ENCODE measurements around the gene TMEM213.

The TMEM213 gene

DNA sequence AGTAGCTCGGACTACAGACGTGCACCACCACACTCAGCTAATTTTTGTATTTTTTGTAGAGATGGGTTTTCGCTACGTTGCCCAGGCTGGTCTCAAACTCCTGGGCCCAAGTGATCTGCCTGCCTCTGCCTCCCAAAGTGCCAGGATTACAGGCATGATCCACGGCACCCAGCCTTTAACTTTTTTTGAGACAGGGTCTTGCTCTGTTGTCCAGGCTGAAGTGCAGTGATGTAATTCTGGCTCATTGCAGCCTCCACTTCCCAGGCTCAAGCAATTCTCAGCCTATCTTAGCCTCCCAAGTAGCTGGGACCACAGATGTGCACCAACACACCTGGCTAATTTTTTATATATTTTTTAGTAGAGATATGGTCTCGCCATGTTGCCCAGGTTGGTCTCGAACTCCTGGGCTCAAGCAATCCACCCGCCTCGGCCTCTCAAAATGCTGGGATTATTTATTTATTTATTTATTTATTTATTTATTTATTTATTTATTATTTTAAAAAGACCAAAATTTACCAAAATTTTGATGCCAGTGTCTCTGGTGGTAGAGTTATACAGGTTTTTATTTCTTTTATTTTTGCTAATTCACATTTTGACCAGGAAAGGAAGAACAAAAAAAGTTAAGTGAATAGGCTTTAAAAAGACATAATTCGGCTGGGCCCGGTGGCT lies 25.2 kb downstream of the TMEM213 start:
- DNase-seq (no peak), ATAC-seq (ENCODE audit: insufficient read depth, low read depth) (no peak)
- Histone ChIP-seq H4K20me1 (ENCODE audit: insufficient read depth, low read length) (no peaks in the 10 kb centered on the region), H2AFZ (ENCODE audit: low read depth, low read length) (no peak overlapping the region), H3K79me2 (ENCODE audit: insufficient read depth, low read length) (no peaks in the 10 kb centered on the region), H3K9me3 (ENCODE audit: insufficient read depth, low read length, severe bottlenecking) (no peaks in the 10 kb centered on the region), H3K4me1 (ENCODE audit: insufficient read depth, low read length) (no peaks in the 10 kb centered on the region), H3K27ac (ENCODE audit: low read length) (no peak overlapping the region), H3K36me3 (ENCODE audit: insufficient read depth, low read length) (no peaks in the 10 kb centered on the region), H3K27me3 (ENCODE audit: insufficient read depth, low read length, poor library complexity) (no peaks in the 10 kb centered on the region), H3K9ac (ENCODE audit: low read depth, low read length) (no peak overlapping the region), H3K4me2 (ENCODE audit: insufficient read depth, low read length) (no peak overlapping the region), H3K4me3 (ENCODE audit: low read depth in 1 of 2, low read length in 2 of 2) (no peak overlapping the region)
- TF ChIP-seq, protein P1, sequence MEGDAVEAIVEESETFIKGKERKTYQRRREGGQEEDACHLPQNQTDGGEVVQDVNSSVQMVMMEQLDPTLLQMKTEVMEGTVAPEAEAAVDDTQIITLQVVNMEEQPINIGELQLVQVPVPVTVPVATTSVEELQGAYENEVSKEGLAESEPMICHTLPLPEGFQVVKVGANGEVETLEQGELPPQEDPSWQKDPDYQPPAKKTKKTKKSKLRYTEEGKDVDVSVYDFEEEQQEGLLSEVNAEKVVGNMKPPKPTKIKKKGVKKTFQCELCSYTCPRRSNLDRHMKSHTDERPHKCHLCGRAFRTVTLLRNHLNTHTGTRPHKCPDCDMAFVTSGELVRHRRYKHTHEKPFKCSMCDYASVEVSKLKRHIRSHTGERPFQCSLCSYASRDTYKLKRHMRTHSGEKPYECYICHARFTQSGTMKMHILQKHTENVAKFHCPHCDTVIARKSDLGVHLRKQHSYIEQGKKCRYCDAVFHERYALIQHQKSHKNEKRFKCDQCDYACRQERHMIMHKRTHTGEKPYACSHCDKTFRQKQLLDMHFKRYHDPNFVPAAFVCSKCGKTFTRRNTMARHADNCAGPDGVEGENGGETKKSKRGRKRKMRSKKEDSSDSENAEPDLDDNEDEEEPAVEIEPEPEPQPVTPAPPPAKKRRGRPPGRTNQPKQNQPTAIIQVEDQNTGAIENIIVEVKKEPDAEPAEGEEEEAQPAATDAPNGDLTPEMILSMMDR (IDR thresholded peaks at IDR 0.05; ENCODE audit: borderline replicate concordance, extremely low read depth, low read length, poor library complexity, severe bottlenecking) = no peak
- no peak for TF ChIP-seq EZH2 (IDR thresholded peaks at IDR 0.05; ENCODE audit: borderline replicate concordance, low read depth, low read length, severe bottlenecking)

GRCh38 chr7:138825049-138825721 lies 27.4 kb downstream of the TMEM213 start:
- no peaks in the 10 kb centered on the region for H3K27me3 ChIP-seq (ENCODE audit: insufficient read depth, low read length, poor library complexity)
- H3K79me2 ChIP-seq (ENCODE audit: insufficient read depth, low read length) = no peaks in the 10 kb centered on the region
- no peak overlapping the region for H3K27ac ChIP-seq (ENCODE audit: low read length)
- H3K9ac ChIP-seq (ENCODE audit: low read depth, low read length) = no peak overlapping the region
- no peaks in the 10 kb centered on the region for H3K9me3 ChIP-seq (ENCODE audit: insufficient read depth, low read length, severe bottlenecking)
- H2AFZ ChIP-seq (ENCODE audit: low read depth, low read length) = no peak overlapping the region
- no peak overlapping the region for H3K4me3 ChIP-seq (ENCODE audit: low read depth in 1 of 2, low read length in 2 of 2)
- no peaks in the 10 kb centered on the region for H4K20me1 ChIP-seq (ENCODE audit: insufficient read depth, low read length)
- H3K4me2 ChIP-seq (ENCODE audit: insufficient read depth, low read length) = no peak overlapping the region
- ATAC-seq (ENCODE audit: insufficient read depth, low read depth) = no peak
- no peaks in the 10 kb centered on the region for H3K36me3 ChIP-seq (ENCODE audit: insufficient read depth, low read length)
- H3K4me1 ChIP-seq (ENCODE audit: insufficient read depth, low read length) = no peaks in the 10 kb centered on the region
- TF ChIP-seq, protein P1 (IDR thresholded peaks at IDR 0.05; ENCODE audit: borderline replicate concordance, extremely low read depth, low read length, poor library complexity, severe bottlenecking) = no peak
- no peak for TF ChIP-seq EZH2 (IDR thresholded peaks at IDR 0.05; ENCODE audit: borderline replicate concordance, low read depth, low read length, severe bottlenecking)
- DNase-seq = no peak

- H3K27me3 ChIP-seq (ENCODE audit: insufficient read depth, low read length, poor library complexity) = no peaks in the 10 kb centered on the region
- H3K27ac ChIP-seq (ENCODE audit: low read length) = no peak overlapping the region
- H3K9ac ChIP-seq (ENCODE audit: low read depth, low read length) = no peak overlapping the region
- H2AFZ ChIP-seq (ENCODE audit: low read depth, low read length) = no peak overlapping the region
- TF ChIP-seq, protein P1 (IDR thresholded peaks at IDR 0.05; ENCODE audit: borderline replicate concordance, extremely low read depth, low read length, poor library complexity, severe bottlenecking) = no peak
- ATAC-seq (ENCODE audit: insufficient read depth, low read depth) (no peak), DNase-seq (no peak)
- no peaks in the 10 kb centered on the region for H3K4me1 ChIP-seq (ENCODE audit: insufficient read depth, low read length)
- no peaks in the 10 kb centered on the region for H3K9me3 ChIP-seq (ENCODE audit: insufficient read depth, low read length, severe bottlenecking)
- no peaks in the 10 kb centered on the region for H3K79me2 ChIP-seq (ENCODE audit: insufficient read depth, low read length)
- H3K4me3 ChIP-seq (ENCODE audit: low read depth in 1 of 2, low read length in 2 of 2) = no peak overlapping the region
- no peak overlapping the region for H3K4me2 ChIP-seq (ENCODE audit: insufficient read depth, low read length)
- H3K36me3 ChIP-seq (ENCODE audit: insufficient read depth, low read length) = no peaks in the 10 kb centered on the region
- H4K20me1 ChIP-seq (ENCODE audit: insufficient read depth, low read length) = no peaks in the 10 kb centered on the region
Observed at GRCh38 chr7:138828302-138828701, 30.5 kb downstream of the TMEM213 start.

All from DND-41 (cell line).